ENCODE measurements around the gene TUBB8B. TPM values are rescaled to one million over a fixed set of nuclear protein-coding genes. Genes with fewer than 3 reads are reported as not detected.
"Not testable (repeated sequence)": the region's sequence is repeated elsewhere in the genome, so short reads cannot be mapped to it uniquely, and the experiment has no call there.

The TUBB8B gene
- polyA plus RNA-seq, 1 experiment: 0.10 TPM

GRCh38 chr18:80881-81280, 31.5 kb upstream of the TUBB8B start:
- H3K4me3 ChIP-seq (ENCODE audit: low read depth, low read length); DNase-seq (ENCODE audit: low read depth); CTCF ChIA-PET; POLR2A ChIA-PET; H3K36me3 ChIP-seq (ENCODE audit: control insufficient read depth, insufficient read depth, low read length); H3K27me3 ChIP-seq (ENCODE audit: control insufficient read depth, insufficient read depth, low read length): not testable (repeated sequence)

- POLR2A ChIA-PET, CTCF ChIA-PET: not testable (repeated sequence)
Observed at GRCh38 chr18:80202-80601, 30.8 kb upstream of the TUBB8B start.

GRCh38 chr18:75525-76160, 26.2 kb upstream of the TUBB8B start:
- POLR2A ChIA-PET; CTCF ChIA-PET; H3K27me3 ChIP-seq (ENCODE audit: control insufficient read depth, insufficient read depth, low read length): not testable (repeated sequence)

More at GRCh38 chr18:80202-80601, 30.8 kb upstream of the TUBB8B start:
- H3K27me3 ChIP-seq (ENCODE audit: control insufficient read depth, insufficient read depth, low read length); H3K4me3 ChIP-seq (ENCODE audit: low read depth, low read length); DNase-seq (ENCODE audit: low read depth); H3K36me3 ChIP-seq (ENCODE audit: control insufficient read depth, insufficient read depth, low read length): not testable (repeated sequence)

GRCh38 chr18:73181-73777, 23.9 kb upstream of the TUBB8B start:
- H3K27me3 ChIP-seq (ENCODE audit: control insufficient read depth, insufficient read depth, low read length); DNase-seq (ENCODE audit: low read depth); POLR2A ChIA-PET; CTCF ChIA-PET; H3K36me3 ChIP-seq (ENCODE audit: control insufficient read depth, insufficient read depth, low read length); H3K4me3 ChIP-seq (ENCODE audit: low read depth, low read length): not testable (repeated sequence)
- 0 out of 2 replicates have a peak, but pooled peaks have one; percentile 17 for TF ChIP-seq CTCF (IDR thresholded peaks at IDR 0.05; ENCODE audit: insufficient read depth, low read depth, low read length)

More at GRCh38 chr18:75525-76160, 26.2 kb upstream of the TUBB8B start:
- H3K4me3 ChIP-seq (ENCODE audit: low read depth, low read length); DNase-seq (ENCODE audit: low read depth); H3K36me3 ChIP-seq (ENCODE audit: control insufficient read depth, insufficient read depth, low read length): not testable (repeated sequence)

- H3K36me3 ChIP-seq (ENCODE audit: control insufficient read depth, insufficient read depth, low read length); POLR2A ChIA-PET; H3K4me3 ChIP-seq (ENCODE audit: low read depth, low read length); DNase-seq (ENCODE audit: low read depth); CTCF ChIA-PET; H3K27me3 ChIP-seq (ENCODE audit: control insufficient read depth, insufficient read depth, low read length): not testable (repeated sequence)
Observed at GRCh38 chr18:67701-68100, 18.3 kb upstream of the TUBB8B start.

GRCh38 chr18:64279-64678, 14.9 kb upstream of the TUBB8B start:
- DNase-seq (ENCODE audit: low read depth); H3K36me3 ChIP-seq (ENCODE audit: control insufficient read depth, insufficient read depth, low read length); POLR2A ChIA-PET; H3K27me3 ChIP-seq (ENCODE audit: control insufficient read depth, insufficient read depth, low read length); H3K4me3 ChIP-seq (ENCODE audit: low read depth, low read length); CTCF ChIA-PET: not testable (repeated sequence)

GRCh38 chr18:63656-64055, 14.2 kb upstream of the TUBB8B start:
- DNase-seq (ENCODE audit: low read depth): not testable (repeated sequence)

GRCh38 chr18:54388-54787, 5.0 kb upstream of the TUBB8B start:
- H3K36me3 ChIP-seq (ENCODE audit: control insufficient read depth, insufficient read depth, low read length); CTCF ChIA-PET; H3K27me3 ChIP-seq (ENCODE audit: control insufficient read depth, insufficient read depth, low read length); H3K4me3 ChIP-seq (ENCODE audit: low read depth, low read length); POLR2A ChIA-PET; DNase-seq (ENCODE audit: low read depth): not testable (repeated sequence)

More at GRCh38 chr18:63656-64055, 14.2 kb upstream of the TUBB8B start:
- H3K27me3 ChIP-seq (ENCODE audit: control insufficient read depth, insufficient read depth, low read length); H3K36me3 ChIP-seq (ENCODE audit: control insufficient read depth, insufficient read depth, low read length); CTCF ChIA-PET; H3K4me3 ChIP-seq (ENCODE audit: low read depth, low read length); POLR2A ChIA-PET: not testable (repeated sequence)

- H3K4me3 ChIP-seq (ENCODE audit: low read depth, low read length); POLR2A ChIA-PET; H3K27me3 ChIP-seq (ENCODE audit: control insufficient read depth, insufficient read depth, low read length); DNase-seq (ENCODE audit: low read depth); CTCF ChIA-PET; H3K36me3 ChIP-seq (ENCODE audit: control insufficient read depth, insufficient read depth, low read length): not testable (repeated sequence)
Observed at GRCh38 chr18:48696-49095, 719 bp downstream of the TUBB8B start.

- DNase-seq (ENCODE audit: low read depth); H3K4me3 ChIP-seq (ENCODE audit: low read depth, low read length); POLR2A ChIA-PET; CTCF ChIA-PET; H3K36me3 ChIP-seq (ENCODE audit: control insufficient read depth, insufficient read depth, low read length); H3K27me3 ChIP-seq (ENCODE audit: control insufficient read depth, insufficient read depth, low read length): not testable (repeated sequence)
Observed at GRCh38 chr18:13177-13576, 36.2 kb downstream of the TUBB8B start.

- CTCF ChIA-PET; H3K4me3 ChIP-seq (ENCODE audit: low read depth, low read length); DNase-seq (ENCODE audit: low read depth); H3K27me3 ChIP-seq (ENCODE audit: control insufficient read depth, insufficient read depth, low read length); H3K36me3 ChIP-seq (ENCODE audit: control insufficient read depth, insufficient read depth, low read length); POLR2A ChIA-PET: not testable (repeated sequence)
Observed at GRCh38 chr18:12773-13172, 36.6 kb downstream of the TUBB8B start.

GRCh38 chr18:11383-12274, 37.8 kb downstream of the TUBB8B start:
- CTCF ChIA-PET; POLR2A ChIA-PET; H3K4me3 ChIP-seq (ENCODE audit: low read depth, low read length); H3K27me3 ChIP-seq (ENCODE audit: control insufficient read depth, insufficient read depth, low read length); H3K36me3 ChIP-seq (ENCODE audit: control insufficient read depth, insufficient read depth, low read length); DNase-seq (ENCODE audit: low read depth): not testable (repeated sequence)
